GM19328 (cell line): ENCODE measurements around the gene MTG1.
A peak's percentile ranks its signal among the peaks of the same experiment; 100 is the strongest.
"Not testable (repeated sequence)": the region's sequence is repeated elsewhere in the genome, so short reads cannot be mapped to it uniquely, and the experiment has no call there.

Experiments used
- ATAC-seq: cut with Tn5 transposase; IDR thresholded peaks from one replicate; pipeline ENCODE4 v1.9.1; 2021; ENCODE audit warnings: mild to moderate bottlenecking, moderate library complexity; ENCODE audit not compliant: unreplicated experiment

MTG1 gene

DNA sequence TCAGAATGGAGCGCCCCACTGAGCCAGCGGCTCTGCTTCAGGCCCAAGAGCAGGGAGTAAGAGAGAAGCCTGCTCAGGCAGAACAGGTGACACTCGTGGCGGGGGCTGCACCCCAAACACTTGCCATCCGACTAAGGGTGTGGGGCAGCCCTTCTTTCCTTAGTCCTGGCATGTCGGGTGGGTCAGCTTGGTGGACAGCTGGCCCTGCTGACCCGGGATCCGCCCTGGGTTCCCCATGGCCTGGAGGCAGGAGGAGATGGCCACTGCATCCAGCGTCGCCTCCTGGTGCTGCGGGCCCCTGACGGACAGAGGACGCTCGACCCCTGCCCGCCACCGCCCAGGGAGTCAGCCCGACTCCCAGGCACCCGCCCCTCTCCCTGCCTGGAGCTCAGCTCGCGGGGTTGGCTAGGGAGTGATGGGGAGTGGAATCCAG is 16.1 kb upstream of the MTG1 start:
- ATAC-seq, result no peak

DNA sequence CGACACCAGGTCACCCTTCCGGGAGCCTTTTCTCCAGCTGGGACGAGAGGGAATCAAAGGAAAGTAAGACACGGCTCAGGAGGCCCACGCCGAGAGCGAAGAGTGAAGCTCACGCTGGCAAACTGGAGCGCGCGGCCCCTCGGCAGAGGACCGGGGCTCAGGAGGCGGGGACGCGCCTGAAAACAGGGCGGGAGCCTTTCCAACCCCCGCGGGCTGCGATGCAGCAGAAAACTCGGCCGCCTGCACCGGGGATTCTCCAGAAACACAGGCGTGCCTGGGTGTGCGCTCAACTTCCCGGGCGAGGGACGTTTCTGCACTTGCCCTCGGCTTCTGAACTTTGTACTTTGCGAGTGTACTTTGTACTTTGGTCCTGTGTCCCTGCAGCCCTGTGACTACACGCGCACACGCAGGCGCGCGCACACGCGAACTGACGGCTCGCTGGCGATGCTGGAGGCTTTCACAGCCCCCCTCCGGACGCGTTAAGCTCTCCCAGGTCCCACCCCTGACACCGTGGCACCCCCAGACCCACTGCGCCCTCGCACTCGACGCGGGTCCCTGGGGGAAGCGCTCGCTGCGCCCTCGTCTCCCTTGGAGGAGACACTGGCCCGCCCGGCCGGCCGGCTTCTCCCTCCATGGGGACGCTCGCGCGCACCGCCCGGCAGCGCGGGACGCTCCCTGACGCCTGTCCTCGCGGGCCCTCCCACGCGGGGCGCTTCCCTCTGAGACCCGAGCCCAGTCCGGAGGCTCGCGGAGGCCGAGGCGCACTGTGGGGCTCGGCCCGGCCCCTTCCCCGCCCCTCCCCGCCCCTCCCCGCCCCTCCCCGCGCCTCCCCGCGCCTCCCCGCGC is 15.5 kb upstream of the MTG1 start:
- peak; percentile 41 for ATAC-seq

DNA sequence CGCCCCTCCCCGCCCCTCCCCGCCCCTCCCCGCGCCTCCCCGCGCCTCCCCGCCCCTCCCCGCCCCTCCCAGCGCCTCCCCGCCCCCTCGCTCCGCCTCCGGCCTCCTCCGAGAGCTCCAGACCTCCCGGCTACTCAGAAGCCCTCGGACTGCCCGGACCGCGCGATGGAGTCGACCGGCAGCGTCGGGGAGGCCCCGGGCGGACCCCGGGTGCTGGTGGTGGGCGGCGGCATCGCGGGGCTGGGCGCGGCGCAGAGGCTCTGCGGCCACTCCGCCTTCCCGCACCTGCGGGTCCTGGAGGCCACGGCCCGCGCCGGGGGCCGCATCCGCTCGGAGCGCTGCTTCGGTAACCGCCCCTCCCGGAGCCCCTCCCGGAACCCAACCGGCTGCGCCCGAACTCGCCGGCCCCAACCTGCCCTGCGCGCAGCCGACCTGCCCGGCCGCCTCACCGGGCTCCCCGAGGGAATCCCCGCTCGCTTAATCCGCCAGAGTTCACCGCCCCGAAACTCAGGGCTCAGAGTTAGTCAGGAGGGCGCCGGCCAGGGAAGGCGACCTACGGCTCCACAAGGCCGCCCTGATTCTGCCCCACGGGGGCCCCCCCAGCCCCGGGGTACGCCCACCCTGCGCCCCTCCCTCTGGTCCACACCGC is 14.7 kb upstream of the MTG1 start, which contains the start of gene PAOX:
TSS of gene PAOX (plus strand) at position 111 of the 649 bp plus-strand sequence. CDS start at position 166, 55 bp downstream.
- ATAC-seq, result peak; percentile 52

DNA sequence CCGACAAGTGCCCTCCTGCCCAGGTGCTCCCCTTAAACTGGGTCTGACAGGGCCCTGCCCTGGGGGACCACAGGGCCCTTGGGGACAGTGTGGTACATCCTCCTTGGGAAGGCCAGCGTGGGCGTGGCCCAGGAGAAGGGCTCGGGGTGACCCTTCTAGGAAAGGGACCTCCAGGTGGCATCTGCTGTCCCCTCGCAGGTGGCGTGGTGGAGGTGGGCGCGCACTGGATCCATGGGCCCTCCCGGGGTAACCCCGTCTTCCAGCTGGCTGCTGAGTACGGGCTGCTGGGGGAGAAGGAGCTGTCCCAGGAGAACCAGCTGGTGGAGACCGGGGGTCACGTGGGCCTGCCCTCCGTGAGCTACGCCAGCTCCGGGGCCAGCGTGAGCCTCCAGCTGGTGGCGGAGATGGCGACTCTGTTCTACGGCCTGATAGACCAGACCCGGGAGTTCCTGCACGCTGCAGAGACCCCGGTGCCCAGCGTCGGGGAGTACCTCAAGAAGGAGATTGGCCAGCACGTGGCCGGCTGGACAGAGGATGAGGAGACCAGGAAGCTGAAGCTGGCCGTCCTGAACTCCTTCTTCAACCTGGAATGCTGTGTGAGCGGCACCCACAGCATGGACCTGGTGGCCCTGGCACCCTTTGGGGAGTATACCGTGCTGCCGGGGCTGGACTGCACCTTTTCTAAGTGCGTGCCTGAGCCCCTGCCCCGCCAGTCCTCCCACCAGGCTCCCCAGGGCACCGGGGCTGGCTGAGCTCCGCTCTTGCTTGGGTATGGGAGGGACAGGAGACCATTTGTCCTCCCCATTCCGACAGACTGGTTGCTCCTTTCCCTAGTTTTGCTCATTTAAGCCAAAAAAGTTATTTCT is 13.9 kb upstream of the MTG1 start:
- no peak for ATAC-seq

DNA sequence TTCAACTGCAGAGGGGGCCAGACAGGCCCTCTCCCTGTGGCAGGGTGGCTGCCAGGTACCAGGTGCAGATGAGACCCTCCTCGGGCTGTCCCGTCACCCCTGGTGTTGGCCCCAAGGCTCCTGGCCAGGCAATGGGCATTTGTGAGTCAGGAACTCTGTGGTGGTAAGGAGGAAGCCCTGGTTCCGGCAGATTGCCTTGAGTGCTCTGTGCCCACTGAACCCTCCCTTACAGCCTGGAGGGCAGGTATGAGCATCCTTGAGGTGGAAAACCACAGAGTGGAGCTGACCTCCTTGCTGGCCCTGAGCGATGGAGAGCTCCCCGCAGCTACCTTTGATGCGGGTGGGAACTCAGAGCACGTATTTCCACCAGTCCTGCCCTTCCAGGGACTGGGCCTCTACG is 12.9 kb upstream of the MTG1 start:
- ATAC-seq, result no peak

DNA sequence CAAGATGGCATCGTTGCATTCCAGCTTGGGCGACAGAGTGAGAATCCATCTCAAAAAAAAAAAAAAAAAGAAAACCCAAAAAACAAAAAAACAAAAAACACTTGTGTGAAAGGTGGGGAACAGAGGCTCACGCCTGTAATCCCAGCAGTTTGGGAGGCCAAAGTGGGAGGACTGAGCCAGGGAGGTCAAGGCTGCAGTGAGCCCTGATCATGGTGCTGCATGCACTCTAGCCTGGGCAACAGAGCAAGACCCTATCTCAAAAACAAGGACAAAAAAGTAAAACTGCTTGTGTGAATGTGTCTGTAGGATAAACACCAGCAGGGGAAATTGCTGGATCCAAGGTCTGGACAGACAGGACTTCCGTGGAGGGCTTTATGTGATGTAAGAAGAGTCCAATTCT is 10.4 kb upstream of the MTG1 start:
- no peak for ATAC-seq

DNA sequence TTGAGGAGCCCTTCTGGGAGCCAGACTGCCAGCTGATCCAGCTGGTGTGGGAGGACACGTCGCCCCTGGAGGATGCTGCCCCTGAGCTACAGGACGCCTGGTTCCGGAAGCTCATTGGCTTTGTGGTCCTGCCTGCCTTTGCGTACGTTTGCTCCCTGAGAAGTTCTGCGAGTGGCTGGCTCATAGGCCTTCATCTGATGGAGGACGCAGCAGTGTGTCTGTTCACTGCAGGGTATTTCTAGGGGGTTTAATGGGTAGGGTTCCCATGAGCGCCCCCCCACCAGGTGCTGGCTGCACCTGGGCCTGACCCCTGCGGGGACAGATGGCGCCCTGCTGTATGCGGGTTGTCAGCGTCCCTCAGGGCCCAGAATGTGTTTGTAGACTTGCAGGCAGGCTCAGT is 9.9 kb upstream of the MTG1 start:
- no peak for ATAC-seq

DNA sequence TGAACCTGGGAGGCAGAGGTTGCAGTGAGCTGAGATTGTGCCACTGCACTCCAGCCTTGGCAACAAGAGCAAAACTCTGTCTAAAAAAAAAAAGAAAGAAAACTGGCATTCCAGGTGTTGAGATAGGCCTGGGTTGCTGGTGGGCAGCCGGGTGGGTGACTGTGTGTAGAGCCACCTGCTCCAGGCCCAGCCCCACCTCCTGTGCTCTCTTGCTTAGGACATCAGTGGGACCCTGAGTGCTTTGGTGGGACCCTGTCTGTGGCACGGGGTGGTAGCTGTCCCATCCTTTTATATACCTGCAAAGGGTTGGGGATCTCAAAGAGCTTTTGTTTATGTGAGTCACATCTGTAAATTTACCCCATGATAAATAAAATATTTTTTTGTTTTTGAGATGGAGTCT is 8.7 kb upstream of the MTG1 start:
- ATAC-seq, result no peak

DNA sequence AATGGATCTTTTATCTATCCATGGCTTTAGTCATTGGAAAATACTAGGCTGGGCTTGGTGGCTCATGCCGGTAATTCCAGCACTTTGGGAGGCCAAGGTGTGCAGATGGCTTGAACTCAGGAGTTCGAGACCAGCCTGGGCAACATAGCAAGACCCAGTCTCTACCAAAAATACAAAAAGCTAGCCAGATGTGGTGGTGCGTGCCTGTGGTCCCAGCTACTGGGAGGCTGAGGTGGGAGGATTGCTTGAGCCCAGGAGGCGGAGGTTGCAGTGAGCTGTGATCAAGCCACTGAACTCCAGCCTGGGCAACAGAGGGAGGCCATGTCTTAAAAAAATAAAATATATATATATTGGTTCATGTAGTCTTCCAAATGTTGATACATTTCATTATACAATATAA is 7.0 kb upstream of the MTG1 start:
- ATAC-seq, result not testable (repeated sequence)

DNA sequence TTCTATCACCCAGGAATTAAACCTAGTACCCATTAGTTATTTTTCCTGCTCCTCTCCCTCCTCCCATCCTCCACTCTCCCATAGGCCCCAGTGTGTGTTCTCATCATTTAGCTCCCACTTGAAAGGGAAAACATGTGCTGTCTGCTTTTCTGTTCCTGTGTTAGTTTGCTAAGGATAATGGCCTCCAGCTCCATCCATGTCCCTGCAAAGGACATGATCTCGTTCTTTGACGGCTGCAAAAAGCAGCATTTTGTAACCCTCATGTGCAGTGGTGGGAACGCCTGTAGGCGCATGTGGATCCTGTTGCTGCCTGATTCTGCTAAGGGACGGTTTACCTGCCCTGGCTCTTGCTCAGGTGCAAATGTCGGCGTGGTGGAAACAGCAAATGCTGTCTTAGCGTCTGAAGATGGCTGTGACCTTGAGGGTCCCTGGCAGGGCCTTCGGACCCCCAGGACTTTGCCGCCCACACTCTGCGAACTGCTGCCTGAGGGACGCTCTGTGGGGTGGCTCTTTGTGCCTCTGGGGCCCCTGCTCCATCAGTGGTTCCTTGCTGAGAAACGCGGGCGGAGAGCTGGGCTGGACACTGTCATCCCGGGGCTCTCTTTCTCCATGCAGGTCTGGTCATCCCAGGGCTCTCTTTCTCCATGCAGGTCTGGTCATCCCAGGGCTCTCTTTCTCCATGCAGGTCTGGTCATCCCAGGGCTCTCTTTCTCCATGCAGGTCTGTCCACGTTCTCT is 5.6 kb upstream of the MTG1 start:
- peak; percentile 5 for ATAC-seq

DNA sequence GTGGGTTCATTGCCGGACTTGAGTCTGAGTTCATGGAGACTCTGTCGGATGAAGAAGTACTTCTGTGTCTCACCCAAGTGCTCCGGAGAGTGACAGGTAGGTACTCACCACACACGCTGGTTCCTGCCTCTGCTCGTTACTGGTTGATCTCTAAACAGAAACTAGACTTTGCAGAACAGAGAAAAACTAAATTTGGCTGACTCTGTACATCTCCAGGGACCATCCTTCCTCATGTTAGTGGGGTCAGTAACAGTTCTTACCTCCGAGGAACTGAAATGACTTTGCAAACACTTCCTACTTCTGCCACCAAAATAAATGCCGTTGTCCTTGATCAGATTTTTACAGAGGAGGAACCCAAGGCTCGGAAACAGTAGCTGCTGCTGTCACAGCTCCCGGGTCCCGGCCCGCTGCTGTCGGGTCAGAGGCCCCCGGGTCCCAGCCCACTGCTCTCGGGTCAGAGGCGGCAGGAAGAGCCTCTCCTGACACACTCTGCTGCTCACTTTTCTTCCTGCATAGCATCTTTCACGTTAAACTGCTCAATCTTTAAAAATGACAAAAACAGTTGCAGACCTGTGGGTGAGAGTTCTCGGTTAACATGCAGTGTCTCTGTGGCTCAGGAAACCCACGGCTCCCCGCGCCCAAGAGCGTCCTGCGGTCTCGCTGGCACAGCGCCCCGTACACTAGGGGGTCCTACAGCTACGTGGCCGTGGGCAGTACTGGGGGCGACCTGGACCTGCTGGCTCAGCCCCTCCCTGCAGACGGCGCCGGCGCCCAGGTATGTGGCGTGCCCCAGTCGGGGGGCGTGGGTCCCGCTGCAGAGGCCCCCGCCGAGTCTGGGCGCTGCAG is 4.8 kb upstream of the MTG1 start:
- ATAC-seq, result peak; percentile 74

DNA sequence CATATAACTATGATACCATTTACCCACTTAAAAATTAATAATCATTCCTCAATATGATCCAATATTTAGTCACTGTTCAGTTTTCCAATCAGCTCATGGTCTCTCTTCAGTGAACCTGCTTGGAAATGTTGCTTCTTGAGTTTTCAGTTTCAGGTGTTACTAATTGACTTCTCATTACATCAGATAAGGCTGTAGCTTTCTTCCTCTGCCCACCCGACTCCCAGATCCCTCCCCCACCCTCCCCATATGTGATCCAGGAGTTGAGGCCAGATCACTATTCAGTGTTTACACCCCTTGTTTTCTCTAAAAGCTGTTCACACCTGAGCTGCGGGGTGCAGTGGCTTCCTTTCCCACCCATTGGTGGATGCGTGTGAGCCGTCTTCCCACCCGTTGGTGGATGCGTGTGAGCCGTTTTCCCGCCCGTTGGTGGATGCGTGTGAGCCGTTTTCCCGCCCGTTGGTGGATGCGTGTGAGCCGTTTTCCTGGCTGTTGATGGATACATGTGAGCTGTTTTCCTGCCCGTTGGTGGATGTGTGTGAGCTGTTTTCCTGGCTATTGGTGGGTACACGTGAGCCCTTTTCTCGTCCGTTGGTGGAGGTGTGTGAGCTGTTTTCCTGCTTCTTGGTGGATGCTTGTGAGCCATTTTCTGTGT is 3.2 kb upstream of the MTG1 start:
- ATAC-seq, result no peak

DNA sequence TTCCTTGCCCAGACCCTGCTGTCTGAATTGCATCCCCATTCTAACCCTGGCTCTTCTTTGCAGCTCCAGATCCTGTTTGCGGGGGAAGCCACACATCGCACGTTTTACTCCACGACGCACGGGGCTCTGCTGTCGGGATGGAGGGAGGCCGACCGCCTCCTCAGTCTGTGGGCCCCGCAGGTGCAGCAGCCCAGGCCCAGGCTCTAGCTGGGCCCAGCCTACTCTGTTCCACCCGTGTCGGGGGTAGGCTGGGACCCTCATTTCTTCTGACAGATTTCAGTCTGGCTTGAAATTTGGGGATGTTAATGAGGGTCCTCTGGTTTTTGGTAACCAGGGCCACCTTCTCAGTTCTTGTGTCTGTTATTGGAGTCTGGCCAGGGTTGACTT is 2.7 kb upstream of the MTG1 start:
- no peak for ATAC-seq

DNA sequence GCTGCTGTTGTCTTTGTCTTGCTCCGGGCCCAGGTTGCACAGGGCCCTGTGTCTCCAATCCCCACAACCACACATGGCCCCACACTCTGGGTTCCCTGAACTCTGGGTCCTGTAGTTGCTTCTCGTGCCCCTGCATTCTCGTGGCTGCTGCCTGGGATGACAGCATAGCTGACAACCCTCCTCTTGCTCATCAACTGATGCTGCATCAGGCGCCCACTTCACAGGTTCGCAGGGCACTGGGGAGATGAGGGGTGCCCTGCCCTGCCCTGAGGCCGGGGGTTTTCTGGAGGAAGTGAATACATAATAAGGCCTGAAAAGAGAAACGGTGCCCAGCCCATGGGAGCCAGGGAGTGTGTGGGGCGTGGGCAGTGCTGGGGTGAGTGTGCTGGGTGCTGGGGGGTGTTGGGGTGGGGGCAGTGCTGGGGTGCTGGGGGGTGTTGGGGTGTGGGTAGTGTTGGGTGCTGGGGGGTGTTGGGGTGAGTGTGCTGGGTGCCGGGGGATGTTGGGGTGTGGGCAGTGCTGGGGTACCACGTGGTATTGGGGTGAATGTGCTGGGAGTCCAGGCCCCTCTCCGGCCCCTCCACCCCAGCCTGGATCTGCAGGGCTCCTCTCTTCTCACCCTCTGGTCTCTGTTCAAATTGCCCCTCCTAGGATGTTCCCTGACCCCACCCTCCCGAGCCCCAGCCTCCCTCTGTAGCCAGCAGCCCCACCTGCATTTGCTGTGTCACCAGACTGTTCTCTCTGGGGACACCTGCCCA is 2.0 kb upstream of the MTG1 start:
- no peak for ATAC-seq

DNA sequence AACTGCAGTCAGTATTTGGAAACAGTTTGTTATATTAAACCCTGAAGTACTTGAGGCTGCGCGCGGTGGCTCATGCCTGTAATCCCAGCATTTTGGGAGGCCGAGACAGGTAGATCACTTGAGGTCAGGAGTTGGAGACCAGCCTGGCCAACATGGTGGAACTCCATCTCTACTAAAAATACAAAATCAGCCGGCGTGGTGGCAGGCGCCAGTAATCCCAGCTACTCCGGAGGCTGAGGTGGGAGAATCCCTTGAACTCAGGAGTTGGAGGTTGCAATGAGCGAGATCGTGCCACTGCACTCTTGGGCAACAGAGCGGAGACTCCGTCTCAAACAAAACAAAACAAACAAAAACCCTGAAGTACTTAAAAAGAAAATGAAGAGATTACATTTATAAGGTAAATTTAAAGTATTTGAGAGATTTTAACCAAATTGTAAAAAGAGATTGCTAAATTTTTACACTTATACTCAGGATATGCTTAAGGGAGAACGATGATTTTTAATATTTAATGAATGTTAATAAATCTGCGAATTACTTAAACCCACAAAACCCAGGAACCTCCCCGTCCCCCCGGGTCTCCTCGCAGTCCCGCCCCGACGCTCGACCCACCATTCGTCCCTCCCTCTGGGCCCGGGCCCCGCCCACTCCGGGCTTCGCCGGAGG is 425 bp upstream of the MTG1 start:
- no peak for ATAC-seq

DNA sequence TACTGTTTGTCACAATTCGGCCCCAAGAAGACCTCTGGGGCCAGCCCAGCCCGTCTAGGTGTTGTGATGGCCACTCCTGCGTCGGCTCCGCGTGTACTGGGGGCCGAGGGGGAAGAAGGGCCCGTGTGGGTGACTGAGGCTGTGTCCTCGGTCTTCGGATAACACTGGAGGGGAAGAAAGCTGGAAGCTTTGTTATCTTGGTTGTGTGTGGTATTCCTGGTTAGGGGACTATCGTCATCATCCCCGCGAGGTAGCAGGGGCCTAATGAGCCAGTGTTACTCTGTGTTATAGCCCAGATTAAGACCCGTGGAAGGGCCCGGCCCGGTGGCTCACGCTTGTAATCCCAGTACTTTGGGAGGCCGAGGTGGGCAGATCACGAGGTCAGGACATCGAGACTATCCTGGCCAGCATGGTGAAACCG is 854 bp downstream of the MTG1 start:
- no peak for ATAC-seq

DNA sequence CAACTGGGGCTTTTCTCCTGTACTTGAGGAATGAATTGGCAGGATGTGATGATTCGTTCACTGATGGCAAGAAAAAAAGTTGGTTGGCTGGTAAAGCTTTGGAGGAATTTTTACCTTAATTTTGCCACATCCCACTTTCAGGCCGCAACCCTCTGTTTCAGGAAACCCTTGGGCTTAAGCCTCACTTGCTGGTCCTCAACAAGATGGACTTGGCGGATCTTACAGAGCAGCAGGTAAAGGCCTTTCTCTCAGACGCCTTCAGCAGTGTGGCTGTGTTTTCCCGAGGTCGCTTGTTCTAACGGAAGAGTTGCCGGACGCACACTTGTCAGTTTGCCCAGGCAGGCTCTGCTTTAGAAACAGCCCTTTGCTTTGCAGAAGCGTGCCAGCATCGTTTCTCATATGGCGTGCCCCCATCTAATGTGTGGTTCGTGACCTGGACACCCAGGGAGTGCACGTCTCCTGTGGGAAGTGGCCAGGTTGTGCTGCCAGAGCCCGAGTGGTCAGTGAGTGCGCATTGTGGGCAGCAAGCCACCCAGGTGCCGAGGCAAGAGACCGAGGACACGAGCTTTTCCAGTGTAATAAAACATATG is 2.2 kb downstream of the MTG1 start:
- no peak for ATAC-seq

DNA sequence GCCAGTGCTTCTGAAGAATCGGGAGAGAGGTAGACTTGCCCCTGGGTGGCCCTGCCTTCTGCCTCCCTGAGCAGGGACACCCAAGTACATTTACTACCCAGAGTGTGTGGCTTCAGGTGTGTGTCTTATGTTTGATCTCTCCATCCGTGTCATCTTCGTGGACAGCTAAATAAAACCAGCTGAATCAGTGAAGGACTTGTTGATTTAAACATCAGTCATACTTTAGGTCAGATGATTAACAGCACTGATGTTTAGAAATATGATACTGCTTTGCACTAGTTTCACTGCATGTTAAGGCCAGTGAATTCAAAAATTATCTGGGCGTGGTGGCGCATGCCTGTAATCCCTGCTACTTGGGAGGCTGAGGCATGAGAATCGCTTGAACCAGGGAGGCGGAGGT is 4.0 kb downstream of the MTG1 start:
- no peak for ATAC-seq
